DOHH2 (cell line): ENCODE measurements around the gene FRAS1.

Source experiments
- H3F3A ChIP-seq: fragments of 200-600 bp; sonication (generic), shearing (Covaris generic); 2 replicates; pipeline ENCODE4 v1.6.0; 2016; ENCODE audit warnings: antibody characterized with exemption, mild to moderate bottlenecking; ENCODE audit not compliant: control insufficient read depth, insufficient read depth
- H3K27ac ChIP-seq: fragments of 200-600 bp; sonication (generic); 2 replicates; pipeline ENCODE4 v1.5.1; 2014; ENCODE audit warnings: low read depth, mild to moderate bottlenecking, low read length, moderate library complexity
- H3K27me3 ChIP-seq: fragments of 200-600 bp; sonication (generic); 2 replicates; pipeline ENCODE4 v1.6.1; 2014; ENCODE audit warnings: mild to moderate bottlenecking, low read length, mixed read lengths; ENCODE audit not compliant: control insufficient read depth
- H3K36me3 ChIP-seq: fragments of 200-600 bp; sonication (generic); 2 replicates; pipeline ENCODE4 v1.6.1; 2014; ENCODE audit warnings: mild to moderate bottlenecking, low read length, moderate library complexity, mixed read lengths; ENCODE audit not compliant: control insufficient read depth
- H3K4me1 ChIP-seq: fragments of 200-600 bp; sonication (generic); 2 replicates; pipeline ENCODE4 v1.6.1; 2014; ENCODE audit warnings: mild to moderate bottlenecking, low read length, mixed read lengths; ENCODE audit not compliant: control insufficient read depth
- H3K4me2 ChIP-seq: fragments of 200-600 bp; sonication (generic); 2 replicates; pipeline ENCODE4 v1.6.0; 2014; ENCODE audit warnings: mild to moderate bottlenecking, low read length, moderate library complexity
- H3K4me3 ChIP-seq: fragments of 200-600 bp; sonication (generic); 2 replicates; pipeline ENCODE4 v1.5.1; 2014; ENCODE audit warnings: mild to moderate bottlenecking, low read length, mixed read lengths
- H3K79me2 ChIP-seq: fragments of 200-600 bp; sonication (generic); 2 replicates; pipeline ENCODE4 v1.6.1; 2014; ENCODE audit warnings: mild to moderate bottlenecking, low read length, mixed read lengths; ENCODE audit not compliant: control insufficient read depth
- H3K9me2 ChIP-seq: fragments of 200-600 bp; sonication (generic); replicated peaks from 2 replicates; pipeline ENCODE4 v1.6.1; 2014; ENCODE audit warnings: mild to moderate bottlenecking, low read length, mixed read lengths; ENCODE audit not compliant: control insufficient read depth
- H3K9me3 ChIP-seq: fragments of 200-600 bp; sonication (generic); 2 replicates; pipeline ENCODE4 v1.6.1; 2014; ENCODE audit warnings: antibody characterized with exemption, low read length, mixed read lengths; ENCODE audit not compliant: control insufficient read depth, insufficient read depth
- H4K20me1 ChIP-seq: fragments of 200-600 bp; sonication (generic); 2 replicates; pipeline ENCODE4 v1.6.0; 2014; ENCODE audit warnings: low read depth, mild to moderate bottlenecking, antibody characterized with exemption, low read length, moderate library complexity; ENCODE audit not compliant: control insufficient read depth, insufficient read depth
- CTCF ChIP-seq: fragments of 200-600 bp; sonication (generic); IDR thresholded peaks from one replicate; pipeline ENCODE4 v1.5.1; 2014; ENCODE audit warnings: antibody characterized with exemption, mild to moderate bottlenecking, low read depth, low read length; ENCODE audit not compliant: poor library complexity, severe bottlenecking
- EZH2phosphoT487 ChIP-seq: fragments of 200-600 bp; sonication (generic); IDR thresholded peaks from 2 replicates; pipeline ENCODE4 v1.6.1; 2017; ENCODE audit warnings: borderline replicate concordance, mild to moderate bottlenecking, antibody characterized with exemption, low read length, moderate library complexity, mixed read lengths

FRAS1 gene

GRCh38 chr4:78356251-78356786, 299.2 kb downstream of the FRAS1 start:
- Histone ChIP-seq H4K20me1 (no peaks in the 10 kb centered on the region), H3K36me3 (no peaks in the 10 kb centered on the region), H3K9me3 (no peaks in the 10 kb centered on the region), H3K79me2 (no peaks in the 10 kb centered on the region), H3K4me2 (no peak overlapping the region), H3F3A (no peaks in the 10 kb centered on the region), H3K4me1 (no peaks in the 10 kb centered on the region), H3K27ac (no peak overlapping the region), H3K27me3 (no peaks in the 10 kb centered on the region), H3K4me3 (no peak overlapping the region), H3K9me2 (no peaks in the 10 kb centered on the region)
- TF ChIP-seq CTCF, result no peak
- TF ChIP-seq EZH2phosphoT487, result no peak

- Histone ChIP-seq H3K79me2 (no peaks in the 10 kb centered on the region), H3K27me3 (no peaks in the 10 kb centered on the region), H3K36me3 (no peaks in the 10 kb centered on the region), H3K4me3 (no peak overlapping the region), H3K9me2 (no peaks in the 10 kb centered on the region), H4K20me1 (no peaks in the 10 kb centered on the region), H3K27ac (no peak overlapping the region), H3K9me3 (no peaks in the 10 kb centered on the region), H3K4me2 (no peak overlapping the region), H3K4me1 (no peaks in the 10 kb centered on the region), H3F3A (no peaks in the 10 kb centered on the region)
- TF ChIP-seq CTCF (no peak), EZH2phosphoT487 (no peak)
Measured at GRCh38 chr4:78357122-78357521, 300.0 kb downstream of the FRAS1 start.

- TF ChIP-seq EZH2phosphoT487 (no peak), CTCF (no peak)
- H3K27me3 ChIP-seq, result no peaks in the 10 kb centered on the region
- H3K36me3 ChIP-seq, result no peaks in the 10 kb centered on the region
- no peak overlapping the region for H3K4me3 ChIP-seq
- no peaks in the 10 kb centered on the region for H3K79me2 ChIP-seq
- H3K9me3 ChIP-seq, result no peaks in the 10 kb centered on the region
- H3K4me2 ChIP-seq, result no peak overlapping the region
- H3K4me1 ChIP-seq, result no peaks in the 10 kb centered on the region
- H3F3A ChIP-seq, result no peaks in the 10 kb centered on the region
- H3K27ac ChIP-seq, result no peak overlapping the region
- no peaks in the 10 kb centered on the region for H4K20me1 ChIP-seq
- no peaks in the 10 kb centered on the region for H3K9me2 ChIP-seq
Measured at GRCh38 chr4:78360466-78360865, 303.3 kb downstream of the FRAS1 start.
